Stimulated activated CD8-positive, alpha-beta memory T cell treated with anti-CD3 and anti-CD28 coated beads, Interleukin-12 subunit alpha, Interleukin-12 subunit beta, amount 100 ng/mL, for 4 hours (primary cell): ENCODE data around the gene ACTR6.
"Not testable (repeated sequence)": the region's sequence is repeated elsewhere in the genome, so short reads cannot be mapped to it uniquely, and the experiment has no call there.

Experiments used
- DNase-seq: peaks from one replicate; pipeline ENCODE4 v3.0.0-alpha.2; 2020; ENCODE audit warnings: low read depth

The ACTR6 gene

GRCh38 chr12:100219328-100220109 lies 18.9 kb downstream of the ACTR6 start:
- no peak for DNase-seq

GRCh38 chr12:100221523-100221922 lies 20.9 kb downstream of the ACTR6 start:
- no peak for DNase-seq

GRCh38 chr12:100222173-100222572 lies 21.6 kb downstream of the ACTR6 start:
- DNase-seq, result not testable (repeated sequence)

GRCh38 chr12:100225491-100225890 lies 24.9 kb downstream of the ACTR6 start:
- no peak for DNase-seq

GRCh38 chr12:100229036-100229635 lies 28.5 kb downstream of the ACTR6 start:
- no peak for DNase-seq

GRCh38 chr12:100229876-100230275 lies 29.3 kb downstream of the ACTR6 start:
- no peak for DNase-seq

- not testable (repeated sequence) for DNase-seq
These were observed 31.3 kb downstream of the ACTR6 start for GRCh38 chr12:100231873-100232272.

- no peak for DNase-seq
These were observed 33.6 kb downstream of the ACTR6 start for GRCh38 chr12:100234166-100234565.

- DNase-seq, result no peak
These were observed 34.1 kb downstream of the ACTR6 start for GRCh38 chr12:100234591-100235304.

- DNase-seq, result no peak
These were observed 38.2 kb downstream of the ACTR6 start for GRCh38 chr12:100238801-100239200.

- no peak for DNase-seq
These were observed 39.0 kb downstream of the ACTR6 start for GRCh38 chr12:100239589-100239988.

- no peak for DNase-seq
These were observed 42.5 kb downstream of the ACTR6 start for GRCh38 chr12:100243137-100243536.

- no peak for DNase-seq
These were observed 47.1 kb downstream of the ACTR6 start for GRCh38 chr12:100247765-100248164.

GRCh38 chr12:100248886-100249285 lies 48.3 kb downstream of the ACTR6 start:
- no peak for DNase-seq

GRCh38 chr12:100249941-100250340 lies 49.3 kb downstream of the ACTR6 start:
- DNase-seq, result no peak

- no peak for DNase-seq
These were observed 51.3 kb downstream of the ACTR6 start for GRCh38 chr12:100251917-100252316.

- no peak for DNase-seq
These were observed 52.8 kb downstream of the ACTR6 start for GRCh38 chr12:100253437-100253836.

- DNase-seq, result no peak
These were observed 54.3 kb downstream of the ACTR6 start for GRCh38 chr12:100254876-100255275.

GRCh38 chr12:100258127-100258526 lies 57.5 kb downstream of the ACTR6 start:
- no peak for DNase-seq

GRCh38 chr12:100263131-100263530 lies 62.5 kb downstream of the ACTR6 start:
- no peak for DNase-seq

GRCh38 chr12:100265107-100265506 lies 64.5 kb downstream of the ACTR6 start:
- not testable (repeated sequence) for DNase-seq

- no peak for DNase-seq
These were observed 65.3 kb downstream of the ACTR6 start for GRCh38 chr12:100265732-100266584.
